Stomach (tissue), 4 donors: ENCODE measurements around the gene NARS2.

ENCODE experiments used
- CTCF ChIP-seq, 7 experiments: fragments of 450-650 bp in 4 of 7; fragments of 200-600 bp in 3 of 7; sonication (generic) in 3 of 7; IDR thresholded peaks; one replicate each; pipeline ENCODE4 v1.5.1; 2016 to 2019; ENCODE audit warnings: antibody characterized with exemption in 7 of 7, control low read depth in 2 of 7, mild to moderate bottlenecking in 1 of 7
- EP300 ChIP-seq: sonication (generic); formaldehyde crosslinking; IDR thresholded peaks from one replicate; pipeline ENCODE4 v1.6.1; 2017; ENCODE audit warnings: antibody characterized with exemption
- POLR2A ChIP-seq, 4 donors: fragments of 450-650 bp; IDR thresholded peaks; one replicate each; pipeline ENCODE4 v1.6.1; 2016; ENCODE audit warnings: antibody characterized with exemption in 4 of 4, control low read depth in 2 of 4, mild to moderate bottlenecking in 1 of 4, moderate library complexity in 1 of 4
- POLR2AphosphoS5 ChIP-seq, 3 donors: sonication (generic); formaldehyde crosslinking; IDR thresholded peaks; one replicate each; pipeline ENCODE4 v1.6.1; 2016; ENCODE audit warnings: antibody characterized with exemption in 3 of 3

- TF ChIP-seq CTCF (IDR thresholded peaks at IDR 0.05), result no peak
- TF ChIP-seq EP300, result no peak
- no peak for TF ChIP-seq POLR2A (IDR thresholded peaks at IDR 0.05)
- TF ChIP-seq POLR2AphosphoS5 (IDR thresholded peaks at IDR 0.05), result no peak
Observed at GRCh38 chr11:78562398-78562797, 12.3 kb downstream of the NARS2 start.
